SH-SY5Y (cell line): ENCODE results near the gene CRHR2.

Experiments used
- GATA2 ChIP-seq: IDR thresholded peaks from 2 replicates; pipeline ENCODE4 v1.6.1; 2011; ENCODE audit warnings: mild to moderate bottlenecking, low read depth, low read length
- GATA3 ChIP-seq: IDR thresholded peaks from 2 replicates; pipeline ENCODE4 v1.6.1; 2011; ENCODE audit warnings: low read depth, mild to moderate bottlenecking, low read length, moderate library complexity

GRCh38 chr7:30634193-30634626 lies 48.0 kb downstream of the CRHR2 start:
- TF ChIP-seq GATA2 (no peak), GATA3 (no peak)
